Dermis microvascular lymphatic vessel endothelial cell (primary cell): ENCODE measurements around the gene FHOD1. TPM values are rescaled to one million over a fixed set of nuclear protein-coding genes. Genes with fewer than 3 reads are reported as not detected.

Experiments used
- DNase-seq, 2 donors: peaks; one replicate each; pipeline versions ENCODE4 v3.0.0 to v3.0.0-alpha.2; 2010; ENCODE audit warnings: low read depth in 2 of 2
- total RNA-seq: library from RNA; depleted of rRNA; stranded (reverse); fragments of >200 nt; gene quantifications from 2 replicates; pipeline ENCODE4 v1.2.1, GENCODE V29; 2014

FHOD1 gene
- total RNA-seq, 1 donor from 2014 or later: 15.0 TPM

- DNase-seq: no peak
These were observed 37.7 kb downstream of the FHOD1 start for GRCh38 chr16:67209565-67209964.

DNA sequence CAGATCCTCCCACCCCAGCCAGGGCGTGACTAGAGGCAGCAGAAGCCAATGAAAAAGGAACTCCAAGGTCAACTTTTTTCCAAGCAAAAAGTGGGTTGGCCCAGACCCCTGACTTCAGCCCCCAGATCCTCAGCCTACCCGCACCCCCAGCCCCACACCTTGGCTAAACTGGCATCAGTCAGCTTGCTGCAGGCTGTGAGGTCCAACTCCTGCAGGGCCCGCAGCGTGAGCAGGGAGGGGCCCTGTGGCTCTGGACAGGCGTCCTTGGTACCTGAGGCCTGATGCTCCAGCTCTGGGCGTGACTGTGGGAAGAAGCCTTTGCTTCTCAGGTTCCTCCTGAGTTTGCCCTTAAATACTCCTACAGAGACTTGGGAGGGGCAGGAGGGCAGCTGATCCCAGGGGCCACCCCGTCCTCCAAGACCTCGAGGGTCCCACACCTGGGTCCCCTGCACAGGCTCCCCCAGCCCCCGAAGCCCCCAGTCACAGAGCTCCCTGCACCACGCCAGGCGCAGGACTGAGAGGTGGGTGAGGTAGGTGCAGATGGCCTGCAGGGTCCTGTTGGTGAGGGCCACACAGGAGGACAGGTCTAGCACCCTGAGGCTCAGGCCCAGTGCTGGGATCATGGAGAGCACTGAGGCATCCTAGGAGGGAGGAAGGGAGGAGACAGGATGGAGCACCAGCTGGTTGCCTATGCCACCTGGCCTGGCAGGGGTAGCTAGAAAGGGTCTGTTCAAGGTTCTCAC is 39.0 kb downstream of the FHOD1 start:
- no peak for DNase-seq

DNA sequence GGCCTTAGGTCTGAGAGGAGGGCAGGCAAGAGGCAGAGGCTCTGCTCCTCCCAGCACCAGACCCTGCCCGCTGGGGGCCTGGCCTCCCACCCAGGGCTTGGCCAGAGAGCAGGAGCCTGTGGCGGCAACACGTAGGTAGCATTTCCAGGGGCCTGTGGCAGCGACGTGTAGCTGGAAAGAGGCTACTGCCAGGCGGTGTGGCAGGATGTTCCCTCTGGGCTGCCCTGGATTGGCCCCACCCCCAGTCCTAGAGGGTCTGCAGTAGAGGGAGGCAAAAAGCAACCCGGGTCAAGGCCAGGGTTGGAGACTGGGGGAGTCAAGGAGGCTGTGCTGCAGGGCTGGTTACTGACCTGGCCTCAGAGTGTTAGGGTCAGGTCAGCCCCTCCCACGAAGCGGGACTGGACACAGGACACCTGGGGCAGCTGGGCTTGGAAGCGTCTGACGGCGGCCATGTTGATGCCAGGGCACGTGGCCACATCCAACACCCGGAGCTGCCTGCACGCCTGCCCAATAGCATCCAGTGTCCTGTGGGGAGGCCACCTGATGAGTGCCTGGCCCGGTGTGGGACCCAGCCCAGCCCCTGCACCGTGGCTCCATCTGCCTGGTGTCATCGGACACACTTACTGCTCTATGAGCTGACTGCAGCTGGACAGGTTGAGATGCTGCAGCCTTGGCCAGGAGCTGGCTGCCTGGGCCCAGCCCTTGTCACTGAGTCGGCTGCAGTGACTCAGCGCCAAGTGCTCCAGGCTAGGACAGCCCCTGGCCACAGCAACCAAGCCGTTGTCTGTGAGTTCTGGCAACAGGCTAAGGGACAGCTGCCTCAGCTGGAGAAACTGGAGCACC is 39.8 kb downstream of the FHOD1 start:
- DNase-seq: no peak

DNA sequence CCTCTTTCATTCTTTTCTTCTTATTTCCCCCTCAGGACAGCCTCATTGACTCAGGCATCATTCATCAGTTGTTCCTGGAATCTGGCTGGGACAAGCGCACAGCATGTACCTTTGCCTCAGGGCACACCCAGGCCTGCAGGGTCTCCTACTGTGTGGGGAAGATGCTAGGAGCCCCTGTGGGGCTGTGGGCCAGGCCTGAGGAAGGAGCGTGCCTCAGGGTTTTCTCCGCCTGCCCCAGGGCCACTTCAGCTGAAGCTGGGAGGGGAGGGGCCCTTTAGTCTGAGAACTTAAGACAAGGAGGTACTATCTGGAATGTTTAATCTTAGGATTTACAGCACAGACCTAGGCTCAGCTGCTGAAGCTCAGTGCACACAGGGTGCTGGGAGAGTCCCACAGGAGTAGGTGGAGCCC is 40.4 kb downstream of the FHOD1 start:
- no peak for DNase-seq

GRCh38 chr16:67206129-67206837 is 41.0 kb downstream of the FHOD1 start:
- DNase-seq: no peak

- no peak for DNase-seq
These were observed 43.2 kb downstream of the FHOD1 start for GRCh38 chr16:67204076-67204475.

DNA sequence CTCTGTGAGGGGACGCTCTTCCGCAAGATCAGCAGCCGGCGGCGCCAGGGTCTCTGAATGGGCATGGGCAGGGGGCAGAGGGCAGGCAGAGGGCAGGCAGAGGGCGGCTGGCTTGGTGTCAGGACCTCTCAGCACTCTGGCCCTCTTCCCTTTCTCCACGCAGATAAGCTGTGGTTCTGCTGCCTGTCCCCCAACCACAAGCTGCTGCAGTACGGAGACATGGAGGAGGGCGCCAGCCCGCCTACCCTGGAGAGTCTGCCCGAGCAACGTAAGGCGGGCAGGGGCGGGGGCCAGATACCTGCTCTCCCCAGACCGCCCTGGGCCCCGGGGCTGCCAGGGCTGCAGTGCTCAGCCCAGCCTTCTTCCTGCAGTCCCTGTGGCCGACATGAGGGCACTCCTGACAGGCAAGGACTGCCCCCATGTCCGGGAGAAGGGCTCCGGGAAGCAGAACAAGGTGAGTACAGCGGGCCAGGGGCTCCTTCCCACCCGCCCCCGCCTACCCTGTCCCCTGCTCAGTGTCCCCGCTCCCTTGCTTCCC is 44.3 kb downstream of the FHOD1 start:
- DNase-seq: no peak

DNA sequence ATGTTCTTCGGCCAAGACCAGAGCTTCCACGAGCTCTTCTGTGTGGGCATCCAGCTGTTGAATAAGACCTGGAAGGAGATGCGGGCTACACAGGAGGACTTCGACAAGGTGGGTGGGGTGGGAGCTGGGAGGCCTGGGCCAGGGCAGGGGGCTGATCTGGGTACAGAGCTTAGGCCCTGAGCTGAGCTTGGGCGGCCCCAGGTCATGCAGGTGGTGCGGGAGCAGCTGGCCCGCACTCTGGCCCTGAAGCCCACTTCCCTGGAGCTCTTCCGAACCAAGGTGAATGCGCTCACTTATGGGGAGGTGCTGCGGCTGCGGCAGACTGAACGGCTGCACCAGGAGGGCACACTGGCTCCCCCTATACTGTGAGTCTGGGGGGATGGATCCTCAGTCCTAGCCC is 44.9 kb downstream of the FHOD1 start:
- DNase-seq: no peak

- no peak for DNase-seq
These were observed 45.6 kb downstream of the FHOD1 start for GRCh38 chr16:67201411-67202345.

DNA sequence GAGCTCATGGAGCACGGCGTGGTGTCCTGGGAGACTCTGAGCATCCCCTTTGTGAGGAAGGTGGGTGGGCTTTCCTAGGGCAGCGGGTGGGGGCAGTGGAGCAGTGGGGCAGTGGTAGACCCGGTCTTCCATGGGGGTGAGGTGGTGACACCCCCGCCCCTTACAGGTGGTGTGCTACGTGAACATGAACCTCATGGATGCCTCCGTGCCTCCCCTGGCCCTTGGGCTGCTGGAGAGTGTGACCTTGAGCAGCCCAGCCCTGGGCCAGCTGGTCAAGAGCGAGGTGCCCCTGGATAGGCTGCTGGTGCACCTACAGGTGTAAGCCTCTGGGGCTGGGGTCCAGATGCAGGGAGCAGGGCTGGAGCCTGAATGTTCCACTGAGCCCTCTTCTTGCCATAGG is 46.8 kb downstream of the FHOD1 start:
- no peak for DNase-seq

DNA sequence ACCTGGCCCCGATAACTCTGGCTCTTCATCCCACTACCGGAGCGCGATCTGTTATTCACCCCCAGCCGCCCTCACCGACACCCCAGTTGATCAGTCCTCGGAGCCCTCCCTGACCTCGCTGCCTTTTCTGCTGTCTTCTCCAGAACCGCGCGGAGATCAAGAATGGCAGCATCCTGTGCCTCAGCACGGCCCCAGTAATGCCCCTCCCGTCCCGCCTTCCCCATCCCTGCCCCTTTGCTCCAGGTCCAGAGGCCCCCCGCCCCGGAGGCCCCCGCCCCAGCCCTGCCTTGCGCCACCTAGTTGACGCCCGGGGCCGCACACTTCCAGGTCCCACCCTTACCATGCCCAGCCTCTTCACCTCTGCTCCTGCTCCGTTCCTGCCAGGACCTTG is 47.5 kb downstream of the FHOD1 start:
- DNase-seq: no peak

DNA sequence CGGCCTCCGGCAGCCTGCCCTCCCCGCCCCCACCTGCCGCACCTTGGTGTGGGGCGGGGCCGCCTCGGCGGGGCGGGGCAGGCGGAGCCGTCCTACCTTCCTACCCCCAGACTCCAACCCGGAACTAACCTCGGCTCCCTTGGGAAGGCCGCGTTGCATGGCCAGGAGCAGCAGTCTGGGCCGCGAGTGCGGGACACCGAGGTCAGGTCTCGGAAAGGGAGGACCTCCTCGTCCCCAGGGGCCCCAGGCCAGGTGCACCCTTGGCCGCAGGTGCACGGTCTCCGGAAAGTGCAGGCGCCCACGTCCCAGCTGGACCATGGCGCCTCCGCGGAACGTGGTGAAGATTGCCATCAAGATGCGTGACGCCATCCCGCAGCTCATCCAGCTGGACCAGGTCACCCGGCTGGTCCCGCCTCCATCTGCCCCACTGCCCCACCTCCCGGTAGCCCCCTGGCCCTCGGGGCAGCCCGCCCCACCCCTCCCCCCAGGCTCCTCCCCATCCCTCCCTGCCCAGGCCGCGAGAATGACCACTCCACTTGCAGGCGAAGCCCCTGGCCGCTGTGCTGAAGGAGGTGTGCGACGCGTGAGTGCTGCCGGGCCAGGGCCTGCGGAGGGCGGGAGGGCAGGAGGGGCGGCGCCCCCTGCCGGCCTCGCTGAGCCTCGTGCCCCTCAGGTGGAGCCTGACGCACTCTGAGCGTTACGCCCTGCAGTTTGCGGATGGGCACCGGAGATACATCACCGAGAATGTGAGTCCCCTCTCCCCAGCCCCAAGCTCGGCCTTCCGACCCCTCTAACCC is 48.1 kb downstream of the FHOD1 start, which contains the start of gene ELMO3:
Gene ELMO3, plus strand, starts transcription at position 121 of the 797 bp plus-strand sequence. Its CDS starts 196 bp downstream, at position 317.
- DNase-seq: no peak

GRCh38 chr16:67198238-67198734 is 49.0 kb downstream of the FHOD1 start:
- DNase-seq: peak in 1 of 2 donors; percentile 53

DNA sequence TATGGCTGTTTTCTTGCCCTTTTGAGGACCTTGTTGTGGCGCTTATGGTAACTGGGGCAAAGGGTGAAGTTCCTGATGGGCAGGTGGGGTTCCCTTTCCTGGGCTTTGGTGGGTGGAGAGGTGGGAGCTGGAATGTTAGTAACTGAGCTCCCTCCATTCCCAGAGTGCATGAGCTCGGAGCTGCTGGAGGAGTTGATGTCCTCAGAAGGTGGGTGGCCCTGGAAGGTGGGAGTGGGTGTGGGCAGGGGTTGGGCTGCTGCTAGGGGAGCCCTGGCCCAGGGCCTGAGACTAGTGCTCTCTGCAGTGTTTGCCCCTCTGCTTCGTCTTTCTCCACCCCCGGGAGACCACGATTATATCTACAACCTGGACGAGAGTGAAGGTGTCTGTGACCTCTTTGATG is 49.6 kb downstream of the FHOD1 start:
- no peak for DNase-seq

DNA sequence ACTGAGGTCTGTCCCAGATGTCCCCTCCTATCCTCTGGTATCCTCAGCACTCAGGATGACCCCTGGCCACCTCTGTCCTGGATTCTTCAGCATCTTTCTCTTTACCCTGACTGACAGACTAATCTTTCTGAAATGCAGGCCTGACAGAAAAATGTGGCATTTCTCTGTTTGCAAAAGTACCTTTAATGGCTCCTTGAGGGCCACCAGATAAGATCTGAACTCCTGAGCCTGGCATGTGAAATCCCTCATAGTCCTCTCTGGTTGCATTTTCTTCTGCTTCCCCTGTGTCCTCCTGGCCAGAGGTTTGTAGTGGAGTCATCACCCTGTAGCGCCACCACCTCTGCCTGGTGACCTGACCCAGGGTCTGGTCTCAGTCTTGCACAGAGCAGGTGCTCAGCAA is 50.4 kb downstream of the FHOD1 start:
- DNase-seq: no peak

DNA sequence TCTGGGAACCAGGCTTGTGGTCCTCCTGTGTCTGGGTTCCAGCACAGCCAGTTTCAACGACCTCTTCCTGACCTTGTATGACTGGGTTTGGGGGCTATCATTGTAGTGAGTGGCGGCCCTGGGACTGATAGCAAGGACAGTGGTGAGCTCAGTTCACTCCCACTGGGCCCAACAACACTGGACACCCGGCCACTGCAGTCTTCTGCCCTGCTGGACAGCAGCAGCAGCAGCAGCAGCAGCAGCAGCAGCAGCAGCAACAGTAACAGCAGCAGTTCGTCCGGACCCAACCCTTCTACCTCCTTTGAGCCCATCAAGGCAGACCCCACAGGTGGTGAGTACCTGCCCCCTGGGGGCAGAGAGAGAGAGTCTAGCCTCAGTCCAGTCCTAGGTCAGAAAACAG is 51.6 kb downstream of the FHOD1 start:
- DNase-seq: no peak

DNA sequence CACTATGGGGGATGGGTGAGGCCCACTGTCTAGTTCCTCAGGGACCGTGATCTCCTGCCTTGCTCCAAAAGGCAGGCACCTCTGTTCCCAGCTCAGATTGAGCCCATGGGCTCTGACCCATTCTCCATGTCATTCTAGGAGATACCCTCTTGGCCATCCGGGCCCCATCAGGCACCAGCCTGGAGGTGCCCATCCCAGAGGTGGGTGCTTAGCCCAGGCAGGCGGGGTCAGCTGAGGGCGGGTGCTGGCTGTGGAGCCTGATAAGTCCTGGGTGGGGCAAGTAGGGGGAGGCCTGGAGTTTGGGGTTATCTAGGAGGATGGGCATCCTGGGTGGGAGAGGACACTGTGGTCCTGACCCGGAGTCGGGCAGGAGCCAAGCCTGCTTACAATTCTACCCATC is 53.0 kb downstream of the FHOD1 start:
- DNase-seq: no peak

GRCh38 chr16:67193536-67193935 is 53.7 kb downstream of the FHOD1 start:
- no peak for DNase-seq

- DNase-seq: no peak
These were observed 54.4 kb downstream of the FHOD1 start for GRCh38 chr16:67192781-67193361.
